Chondrocyte (in vitro differentiated cells): Measurements from ENCODE around the gene DRC1. TPM values are rescaled to one million over a fixed set of nuclear protein-coding genes. Genes with fewer than 3 reads are reported as not detected.

ENCODE experiments used
- DNase-seq: peaks from one replicate; pipeline ENCODE4 v3.0.0; 2021; ENCODE audit warnings: mixed read lengths, low spot score
- H3K27ac Mint-ChIP-seq: one replicate; pipeline ENCODE4 v1.8.0; 2021; ENCODE audit warnings: mild to moderate bottlenecking, moderate library complexity, mixed read lengths; ENCODE audit not compliant: unreplicated experiment
- H3K27me3 Mint-ChIP-seq: 2 replicates; pipeline ENCODE4 v1.8.0; 2021; ENCODE audit warnings: low read depth, mixed read lengths
- H3K36me3 Mint-ChIP-seq: 2 replicates; pipeline ENCODE4 v1.8.0; 2021; ENCODE audit warnings: low read depth, mixed read lengths
- H3K4me1 Mint-ChIP-seq: 2 replicates; pipeline ENCODE4 v1.8.0; 2021; ENCODE audit warnings: low read depth, mild to moderate bottlenecking, mixed read lengths
- H3K4me3 Mint-ChIP-seq: one replicate; pipeline ENCODE4 v1.8.0; 2021; ENCODE audit warnings: mild to moderate bottlenecking, moderate library complexity, mixed read lengths; ENCODE audit not compliant: unreplicated experiment
- H3K9me3 Mint-ChIP-seq: 2 replicates; pipeline ENCODE4 v1.8.0; 2021; ENCODE audit warnings: low read depth, mixed read lengths
- CTCF ChIP-seq: fragments of 200-600 bp; sonication (generic); IDR thresholded peaks from 2 replicates; pipeline ENCODE4 v1.5.0; 2021; ENCODE audit warnings: antibody characterized with exemption, mild to moderate bottlenecking, moderate library complexity
- total RNA-seq: library from RNA; stranded (reverse); gene quantifications from 3 replicates; pipeline ENCODE4 v1.2.1, GENCODE V29; 2021

DRC1 gene
- total RNA-seq, 1 donor from 2014 or later: 0.17 TPM

GRCh38 chr2:26356771-26357170 lies 44.9 kb upstream of the DRC1 start:
- Mint-ChIP-seq H3K4me1 (peaks cover 19% of the 10 kb centered on the region), H3K36me3 (no peaks in the 10 kb centered on the region), H3K9me3 (no peaks in the 10 kb centered on the region), H3K27me3 (no peaks in the 10 kb centered on the region), H3K27ac (peak overlapping the region; percentile 30), H3K4me3 (no peak overlapping the region)
- TF ChIP-seq CTCF: no peak
- DNase-seq: no peak

DNA sequence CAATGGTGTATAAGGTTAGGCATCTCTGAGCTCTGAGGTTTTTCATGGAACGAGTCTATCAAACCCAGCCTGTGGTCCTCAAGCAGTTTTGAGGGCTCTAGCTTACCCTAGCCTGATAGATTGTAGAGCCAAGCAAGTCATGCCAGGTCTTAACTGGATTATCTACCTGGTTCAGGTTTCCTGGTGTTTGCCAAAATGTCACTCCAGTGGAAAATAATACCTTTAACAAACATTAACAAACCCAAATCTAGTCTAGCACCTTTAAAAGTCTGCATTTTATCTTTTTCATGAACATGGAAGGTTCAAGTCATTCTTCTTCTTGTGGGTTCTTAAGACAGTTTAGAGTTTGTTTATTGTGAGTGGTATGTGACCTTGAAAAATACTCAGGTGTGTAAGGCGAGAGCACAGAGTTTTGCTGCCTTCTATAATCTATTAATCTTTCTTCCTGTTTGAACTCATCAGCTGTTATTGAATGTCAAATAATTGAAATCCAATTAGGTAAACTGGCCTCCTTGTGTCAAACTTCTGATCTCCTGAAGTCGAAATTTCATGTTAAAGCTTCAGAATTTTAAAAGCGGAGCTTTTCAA lies 41.7 kb upstream of the DRC1 start:
- no peaks in the 10 kb centered on the region for H3K36me3 Mint-ChIP-seq
- TF ChIP-seq CTCF: no peak
- no peak overlapping the region for H3K27ac Mint-ChIP-seq
- no peaks in the 10 kb centered on the region for H3K9me3 Mint-ChIP-seq
- H3K4me3 Mint-ChIP-seq: no peak overlapping the region
- peaks cover 23% of the 10 kb centered on the region for H3K4me1 Mint-ChIP-seq
- no peaks in the 10 kb centered on the region for H3K27me3 Mint-ChIP-seq
- no peak for DNase-seq

DNA sequence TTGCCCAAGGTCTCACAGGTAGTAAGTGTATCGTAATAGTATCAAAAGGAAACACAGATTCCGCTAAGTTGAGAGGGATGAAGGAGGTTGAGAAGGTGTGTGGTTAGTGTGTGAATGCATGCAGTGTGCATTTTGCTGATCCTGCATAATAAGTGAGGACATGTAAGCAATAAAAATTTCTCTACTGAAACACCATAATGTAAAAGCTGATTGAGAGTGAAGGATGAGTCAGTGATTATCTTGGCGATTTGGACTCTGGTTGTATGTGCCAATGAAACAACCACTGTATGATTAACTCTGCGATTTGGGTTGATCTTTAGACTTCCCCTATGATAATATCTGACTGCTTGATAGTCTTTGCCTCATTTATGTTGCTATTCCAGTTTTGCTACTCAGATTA lies 38.4 kb upstream of the DRC1 start:
- no peak for TF ChIP-seq CTCF
- Mint-ChIP-seq H3K4me3 (no peak overlapping the region), H3K27ac (no peak overlapping the region), H3K36me3 (no peaks in the 10 kb centered on the region), H3K9me3 (no peaks in the 10 kb centered on the region), H3K27me3 (no peaks in the 10 kb centered on the region), H3K4me1 (peaks cover 5% of the 10 kb centered on the region)
- DNase-seq: no peak

- no peak overlapping the region for H3K27ac Mint-ChIP-seq
- peaks cover 5% of the 10 kb centered on the region for H3K4me1 Mint-ChIP-seq
- no peak for TF ChIP-seq CTCF
- H3K36me3 Mint-ChIP-seq: no peaks in the 10 kb centered on the region
- no peaks in the 10 kb centered on the region for H3K27me3 Mint-ChIP-seq
- H3K9me3 Mint-ChIP-seq: no peaks in the 10 kb centered on the region
- H3K4me3 Mint-ChIP-seq: no peak overlapping the region
- no peak for DNase-seq
Observed at GRCh38 chr2:26363958-26364357, 37.8 kb upstream of the DRC1 start.

GRCh38 chr2:26364669-26365068 lies 37.1 kb upstream of the DRC1 start:
- peaks cover 4% of the 10 kb centered on the region for H3K36me3 Mint-ChIP-seq
- no peaks in the 10 kb centered on the region for H3K9me3 Mint-ChIP-seq
- no peak overlapping the region for H3K4me3 Mint-ChIP-seq
- H3K27ac Mint-ChIP-seq: no peak overlapping the region
- H3K4me1 Mint-ChIP-seq: peaks cover 5% of the 10 kb centered on the region
- TF ChIP-seq CTCF: no peak
- no peaks in the 10 kb centered on the region for H3K27me3 Mint-ChIP-seq
- DNase-seq: no peak
